A549 (cell line): ENCODE measurements around the gene ACTR3.

Source experiments
- CEBPB ChIP-seq, 2 experiments: fragments of >200 bp in 1 of 2; sonication (Bioruptor Twin) in 1 of 2; formaldehyde crosslinking in 1 of 2; IDR thresholded peaks; 2 replicates each; pipeline ENCODE4 v1.6.1; 2012 to 2016
- CTCF ChIP-seq: fragments of >200 bp; sonication (Bioruptor Twin); formaldehyde crosslinking; IDR thresholded peaks from 3 replicates; pipeline ENCODE4 v1.5.1; 2016
- GATA3 ChIP-seq: IDR thresholded peaks from 2 replicates; pipeline ENCODE4 v1.6.1; 2012; ENCODE audit warnings: borderline replicate concordance
- JUN ChIP-seq, 2 experiments: fragments of >200 bp; sonication (Bioruptor Twin); formaldehyde crosslinking; IDR thresholded peaks; 2 replicates in 1 of 2; 3 replicates in 1 of 2; pipeline ENCODE4 v1.6.1; 2016 to 2017
- JUNB ChIP-seq: fragments of >200 bp; sonication (Bioruptor Twin); formaldehyde crosslinking; IDR thresholded peaks from 2 replicates; pipeline ENCODE4 v1.6.1; 2016
- PBX3 ChIP-seq: IDR thresholded peaks from 2 replicates; pipeline ENCODE4 v1.6.1; 2012
- PHF8 ChIP-seq: fragments of 200-600 bp; sonication (generic); IDR thresholded peaks from 2 replicates; pipeline ENCODE4 v1.6.1; 2016; ENCODE audit warnings: low read depth, mild to moderate bottlenecking, antibody characterized with exemption, moderate library complexity, borderline replicate concordance
- POLR2A ChIP-seq: IDR thresholded peaks from 2 replicates; pipeline ENCODE4 v1.6.1; 2012; ENCODE audit warnings: mild to moderate bottlenecking, low read length
- POLR2AphosphoS2 ChIP-seq: conservative IDR thresholded peaks from 2 replicates; pipeline ENCODE4 v1.6.1; 2012; ENCODE audit warnings: low read length, improper control_type of control experiment, inconsistent platforms
- TP53 ChIP-seq: fragments of 250-450 bp; sonication (Bioruptor Pico); IDR thresholded peaks from 2 replicates; pipeline ENCODE4 v1.5.0; 2021; ENCODE audit warnings: mild to moderate bottlenecking, moderate library complexity
- USF2 ChIP-seq: fragments of 450-650 bp; IDR thresholded peaks from 2 replicates; pipeline ENCODE4 v1.6.1; 2014; ENCODE audit warnings: antibody characterized with exemption
- ZC3H11A ChIP-seq: fragments of 450-650 bp; IDR thresholded peaks from 2 replicates; pipeline ENCODE4 v1.6.1; 2014; ENCODE audit warnings: antibody characterized with exemption, mild to moderate bottlenecking
- TF ChIP-seq, protein P1 (sequence below): IDR thresholded peaks from 2 replicates; pipeline ENCODE4 v1.6.1; 2012; ENCODE audit warnings: low read depth, borderline replicate concordance

- TF ChIP-seq USF2, result no peak
- TF ChIP-seq CTCF, result no peak
- no peak for TF ChIP-seq JUN (IDR thresholded peaks at IDR 0.05)
- TF ChIP-seq PBX3, result no peak
- TF ChIP-seq GATA3, result no peak
- TF ChIP-seq POLR2A, result no peak
- TF ChIP-seq ZC3H11A, result no peak
- TF ChIP-seq JUNB, result no peak
- TF ChIP-seq PHF8, result no peak
- TF ChIP-seq CEBPB (IDR thresholded peaks at IDR 0.05), result no peak
- TF ChIP-seq TP53 (CRISPR knock-in tag), result no peak
- TF ChIP-seq, protein P1, sequence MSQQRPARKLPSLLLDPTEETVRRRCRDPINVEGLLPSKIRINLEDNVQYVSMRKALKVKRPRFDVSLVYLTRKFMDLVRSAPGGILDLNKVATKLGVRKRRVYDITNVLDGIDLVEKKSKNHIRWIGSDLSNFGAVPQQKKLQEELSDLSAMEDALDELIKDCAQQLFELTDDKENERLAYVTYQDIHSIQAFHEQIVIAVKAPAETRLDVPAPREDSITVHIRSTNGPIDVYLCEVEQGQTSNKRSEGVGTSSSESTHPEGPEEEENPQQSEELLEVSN, result no peak
- TF ChIP-seq POLR2AphosphoS2, result no peak
Measured at GRCh38 chr2:113867571-113867970, 22.3 kb upstream of the ACTR3 start.
